H1 (cell line): ENCODE results near the gene NR5A2.

Experiments used
- HDAC6 ChIP-seq: IDR thresholded peaks from one replicate; pipeline ENCODE4 v1.7.1; 2012; ENCODE audit warnings: low read depth, mild to moderate bottlenecking, inconsistent platforms, low read length, moderate library complexity
- JUN ChIP-seq: IDR thresholded peaks from 2 replicates; pipeline ENCODE4 v1.6.1; 2011; ENCODE audit warnings: low read depth, mild to moderate bottlenecking, improper control_type of control experiment, low read length
- POLR2A ChIP-seq, 2 experiments: IDR thresholded peaks; 1 replicate in 1 of 2; 2 replicates in 1 of 2; pipeline ENCODE4 v1.6.1; 2011; ENCODE audit warnings: low read depth in 2 of 2, low read length in 2 of 2, mild to moderate bottlenecking in 2 of 2; ENCODE audit errors: control extremely low read depth in 1 of 2
- TCF12 ChIP-seq: IDR thresholded peaks from 2 replicates; pipeline ENCODE4 v1.6.1; 2011; ENCODE audit warnings: low read depth, mild to moderate bottlenecking, low read length
- TF ChIP-seq, protein P1 (sequence below), 3 experiments: IDR thresholded peaks; 1 replicate in 2 of 3; 2 replicates in 1 of 3; pipeline versions ENCODE4 v1.5.1 to v1.6.1; 2011; ENCODE audit warnings: low read length in 3 of 3, mild to moderate bottlenecking in 3 of 3, inconsistent platforms in 2 of 3, low read depth in 1 of 3, moderate library complexity in 1 of 3; ENCODE audit not compliant: insufficient read depth in 1 of 3; ENCODE audit errors: control extremely low read depth in 1 of 3

DNA sequence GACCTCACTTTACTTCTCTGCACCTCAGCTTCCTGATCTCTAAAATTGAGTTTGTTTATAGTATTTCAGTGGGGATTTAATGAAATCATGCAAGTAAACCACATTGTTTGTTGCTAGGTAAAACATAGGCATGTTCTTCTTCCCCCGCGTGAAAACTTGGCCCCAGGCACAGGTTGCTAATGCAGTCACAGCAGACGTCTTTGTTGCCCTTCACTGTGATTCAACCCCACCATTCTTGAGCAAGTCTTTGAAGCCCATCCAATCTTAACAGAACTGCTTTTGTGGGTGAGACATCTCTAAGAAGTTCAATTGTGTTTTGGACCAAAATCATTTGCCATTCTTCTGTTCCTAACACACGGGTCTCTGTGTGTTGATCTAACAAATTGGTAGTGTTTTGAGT, 196.8 kb downstream of the NR5A2 start:
- TF ChIP-seq HDAC6: no peak
- TF ChIP-seq, protein P1, sequence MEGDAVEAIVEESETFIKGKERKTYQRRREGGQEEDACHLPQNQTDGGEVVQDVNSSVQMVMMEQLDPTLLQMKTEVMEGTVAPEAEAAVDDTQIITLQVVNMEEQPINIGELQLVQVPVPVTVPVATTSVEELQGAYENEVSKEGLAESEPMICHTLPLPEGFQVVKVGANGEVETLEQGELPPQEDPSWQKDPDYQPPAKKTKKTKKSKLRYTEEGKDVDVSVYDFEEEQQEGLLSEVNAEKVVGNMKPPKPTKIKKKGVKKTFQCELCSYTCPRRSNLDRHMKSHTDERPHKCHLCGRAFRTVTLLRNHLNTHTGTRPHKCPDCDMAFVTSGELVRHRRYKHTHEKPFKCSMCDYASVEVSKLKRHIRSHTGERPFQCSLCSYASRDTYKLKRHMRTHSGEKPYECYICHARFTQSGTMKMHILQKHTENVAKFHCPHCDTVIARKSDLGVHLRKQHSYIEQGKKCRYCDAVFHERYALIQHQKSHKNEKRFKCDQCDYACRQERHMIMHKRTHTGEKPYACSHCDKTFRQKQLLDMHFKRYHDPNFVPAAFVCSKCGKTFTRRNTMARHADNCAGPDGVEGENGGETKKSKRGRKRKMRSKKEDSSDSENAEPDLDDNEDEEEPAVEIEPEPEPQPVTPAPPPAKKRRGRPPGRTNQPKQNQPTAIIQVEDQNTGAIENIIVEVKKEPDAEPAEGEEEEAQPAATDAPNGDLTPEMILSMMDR (IDR thresholded peaks at IDR 0.05; ENCODE audit: control extremely low read depth in 1 of 3, insufficient read depth in 1 of 3, low read depth in 1 of 3, low read length in 3 of 3): no peak
- no peak for TF ChIP-seq TCF12
- TF ChIP-seq JUN: no peak
- no peak for TF ChIP-seq POLR2A (IDR thresholded peaks at IDR 0.05; ENCODE audit: control extremely low read depth in 1 of 2, low read depth in 2 of 2, low read length in 2 of 2)
